Endothelial cell of umbilical vein (primary cell): Measurements from ENCODE around the gene RIPOR3. TPM values are rescaled to one million over a fixed set of nuclear protein-coding genes. Genes with fewer than 3 reads are reported as not detected.

Experiments used
- BruUV-seq: library from RNA; stranded (reverse); fragments of 400-500 nt; replicated peaks from 2 replicates; lab custom pipeline; 2021; lab: Mats Ljungman, UMichigan
- CTCF ChIA-PET: fragments of 300-600, 350-600 bp; sonication (Branson Sonifier 250); formaldehyde crosslinking; loops from one replicate; lab custom pipeline; 2021; ENCODE audit warnings: antibody characterized with exemption, inconsistent platforms; lab: Charles Lee
- POLR2A ChIA-PET: fragments of 300-600, 350-600 bp; sonication (Branson Sonifier 250); formaldehyde crosslinking; loops from one replicate; lab custom pipeline; 2021; ENCODE audit warnings: antibody characterized with exemption, inconsistent platforms; lab: Charles Lee
- DNase-seq: peaks from one replicate; pipeline ENCODE4 v3.0.0-alpha.2; 2011; ENCODE audit warnings: low read depth, low spot score
- FAIRE-seq: peaks from 2 replicates; lab custom pipeline; 2011; peaks lifted over from hg19 to GRCh38; lab: Jason Lieb, UNC
- H2AFZ ChIP-seq: 2 replicates; pipeline ENCODE4 v1.6.0; 2012; ENCODE audit warnings: low read depth, low read length, control low read depth, inconsistent platforms
- H3K27ac ChIP-seq: 2 replicates; pipeline ENCODE4 v1.5.1; 2011; ENCODE audit warnings: low read depth, mild to moderate bottlenecking, control low read depth, low read length, moderate library complexity; ENCODE audit not compliant: insufficient read depth
- H3K27me3 ChIP-seq, 2 experiments: 2 replicates each; pipeline versions ENCODE4 v1.6.0 to v1.6.1; 2011; ENCODE audit warnings: low read length in 2 of 2, mixed read lengths in 1 of 2; ENCODE audit not compliant: control insufficient read depth in 2 of 2, insufficient read depth in 2 of 2
- H3K36me3 ChIP-seq, 2 experiments: 2 replicates in 1 of 2; 3 replicates in 1 of 2; pipeline ENCODE4 v1.5.1; 2011; ENCODE audit warnings: low read length in 2 of 2, mild to moderate bottlenecking in 1 of 2, moderate library complexity in 1 of 2; ENCODE audit not compliant: control insufficient read depth in 2 of 2, insufficient read depth in 2 of 2; ENCODE audit errors: extremely low read depth in 1 of 2
- H3K4me1 ChIP-seq: 3 replicates; pipeline ENCODE4 v1.5.1; 2011; ENCODE audit warnings: mild to moderate bottlenecking, low read length; ENCODE audit not compliant: control insufficient read depth, insufficient read depth; ENCODE audit errors: extremely low read depth
- H3K4me2 ChIP-seq: 2 replicates; pipeline ENCODE4 v1.6.1; 2011; ENCODE audit warnings: low read length, control low read depth, mixed read lengths; ENCODE audit not compliant: insufficient read depth
- H3K4me3 ChIP-seq, 3 experiments: fragments of 200-600 bp in 1 of 3; sonication (generic), shearing (Covaris generic) in 1 of 3; replicated peaks in 1 of 3; 2 replicates each; pipeline ENCODE4 v1.5.1; 2011 to 2016; ENCODE audit warnings: control low read depth in 3 of 3, low read length in 3 of 3, mild to moderate bottlenecking in 2 of 3, inconsistent platforms in 1 of 3, low read depth in 1 of 3, moderate library complexity in 1 of 3; ENCODE audit not compliant: insufficient read depth in 1 of 3
- H3K79me2 ChIP-seq: 2 replicates; pipeline ENCODE4 v1.6.0; 2012; ENCODE audit warnings: low read length, inconsistent platforms; ENCODE audit not compliant: control insufficient read depth, insufficient read depth
- H3K9ac ChIP-seq: replicated peaks from 2 replicates; pipeline ENCODE3; 2011; ENCODE audit warnings: low read length, control low read depth; ENCODE audit not compliant: insufficient read depth; ENCODE audit errors: extremely low read depth
- H3K9me1 ChIP-seq: replicated peaks from 3 replicates; pipeline ENCODE4 v1.6.0; 2011; ENCODE audit warnings: mild to moderate bottlenecking, low read length; ENCODE audit not compliant: control insufficient read depth, insufficient read depth; ENCODE audit errors: extremely low read depth
- H3K9me3 ChIP-seq: replicated peaks from 2 replicates; pipeline ENCODE4 v1.5.1; 2012; ENCODE audit warnings: low read length, inconsistent platforms; ENCODE audit not compliant: control insufficient read depth, insufficient read depth
- H4K20me1 ChIP-seq: replicated peaks from 2 replicates; pipeline ENCODE3; 2011; ENCODE audit warnings: mild to moderate bottlenecking, low read length; ENCODE audit not compliant: control insufficient read depth, insufficient read depth; ENCODE audit errors: extremely low read depth
- EZH2 ChIP-seq: IDR thresholded peaks from 2 replicates; pipeline ENCODE4 v1.6.1; 2012; ENCODE audit warnings: borderline replicate concordance, low read depth, mild to moderate bottlenecking, moderate library complexity, low read length, inconsistent platforms; ENCODE audit not compliant: severe bottlenecking
- FOS ChIP-seq: IDR thresholded peaks from 2 replicates; pipeline ENCODE4 v1.6.1; 2011; ENCODE audit warnings: mild to moderate bottlenecking, low read length, moderate library complexity, borderline replicate concordance; ENCODE audit not compliant: insufficient read depth
- GATA2 ChIP-seq: IDR thresholded peaks from 2 replicates; pipeline ENCODE4 v1.7.0; 2011; ENCODE audit warnings: low read depth, mild to moderate bottlenecking, moderate library complexity, mixed read lengths, low read length; ENCODE audit not compliant: insufficient read length, insufficient read depth
- JUN ChIP-seq: IDR thresholded peaks from 2 replicates; pipeline ENCODE4 v1.6.1; 2011; ENCODE audit warnings: borderline replicate concordance, low read depth; ENCODE audit not compliant: insufficient read length, insufficient read depth
- MYC ChIP-seq: IDR thresholded peaks from one replicate; pipeline ENCODE4 v1.6.1; 2011; ENCODE audit warnings: mild to moderate bottlenecking, low read depth, low read length
- POLR2A ChIP-seq: IDR thresholded peaks from 2 replicates; pipeline ENCODE4 v1.6.1; 2012; ENCODE audit warnings: low read depth, mild to moderate bottlenecking, control low read depth, low read length
- POLR2AphosphoS5 ChIP-seq: IDR thresholded peaks from 2 replicates; pipeline ENCODE4 v1.6.1; 2012; ENCODE audit warnings: low read depth, mild to moderate bottlenecking, control low read depth, low read length, moderate library complexity; ENCODE audit not compliant: insufficient read depth
- dilution Hi-C: fragments of 300-500 bp; cut with MboI; formaldehyde crosslinking; loops from one replicate; pipeline ENCODE4 v1.15.0; 2019; ENCODE audit warnings: low sequenced_read_pairs; ENCODE audit not compliant: extremely low pct_ligation_motif_present
- intact Hi-C: fragments of 100-400 bp; cut with micrococcal nuclease; formaldehyde crosslinking; loops from one replicate; pipeline ENCODE4 v1.10.0; 2022
- polyA plus RNA-seq, 4 experiments: library from polyadenylated mRNA; depleted of rRNA in 3 of 4; stranded (reverse) in 3 of 4; unstranded in 1 of 4; fragments of >200 nt; gene quantifications; 2 replicates each; pipeline versions ENCODE4 v1.2.1 to v1.2.3, GENCODE V29; 2011 to 2012; ENCODE audit warnings: missing spikeins in 1 of 4
- total RNA-seq: library from RNA; stranded (reverse); gene quantifications from 2 replicates; pipeline ENCODE4 v1.2.3, GENCODE V29; 2021
- TF ChIP-seq, protein P1 (sequence below), 2 donors: IDR thresholded peaks; 1 replicate in 1 of 2; 2 replicates in 1 of 2; pipeline ENCODE4 v1.5.1; 2011; ENCODE audit warnings: low read length in 2 of 2, mild to moderate bottlenecking in 2 of 2, moderate library complexity in 2 of 2, control low read depth in 1 of 2, inconsistent platforms in 1 of 2, low read depth in 1 of 2; ENCODE audit not compliant: insufficient read depth in 1 of 2; ENCODE audit errors: extremely low read depth in 1 of 2
- TF ChIP-seq, protein P2 (sequence below): IDR thresholded peaks from 2 replicates; pipeline ENCODE4 v1.6.1; 2011; ENCODE audit not compliant: insufficient read depth, insufficient read length

The RIPOR3 gene
- total and polyA plus RNA-seq, 2 donors (not counting 3 experiments of a cell fraction or from before 2014, with no cell fraction given) = not detected

DNA sequence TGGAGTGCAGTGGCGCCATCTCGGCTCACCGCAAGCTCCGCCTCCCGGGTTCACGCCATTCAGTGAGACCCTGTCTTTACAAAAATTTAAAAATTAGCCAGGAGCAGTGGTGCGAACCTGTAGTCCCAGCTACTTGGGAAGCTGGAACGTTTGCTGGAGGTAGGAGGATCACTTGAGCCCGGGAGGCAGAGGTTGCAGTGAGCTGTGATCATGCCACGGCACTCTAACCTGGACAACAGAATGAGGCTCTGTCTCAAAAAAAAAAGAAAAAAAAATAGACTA is 34.3 kb upstream of the RIPOR3 start:
- dilution Hi-C loops (no loop called here), intact Hi-C loops (no loop called here)
- H3K9me3 ChIP-seq = no peaks in the 10 kb centered on the region
- H4K20me1 ChIP-seq = no peaks in the 10 kb centered on the region
- H3K4me2 ChIP-seq = no peak overlapping the region
- FAIRE-seq (no peak), DNase-seq (no peak)
- no peak overlapping the region for H2AFZ ChIP-seq
- ChIA-PET POLR2A (no interaction called here), CTCF (interaction anchor here (1.1 kb wide), 1 partner anchor 12 kb away, joined by 3 read pairs; no protein-coding TSS in a partner anchor)
- H3K9me1 ChIP-seq = no peaks in the 10 kb centered on the region
- no peaks in the 10 kb centered on the region for H3K4me1 ChIP-seq
- no TSS peak for BruUV-seq
- no peak overlapping the region for H3K9ac ChIP-seq
- H3K4me3 ChIP-seq = no peak overlapping the region
- no peak overlapping the region for H3K27ac ChIP-seq
- TF ChIP-seq POLR2AphosphoS5 = no peak
- no peak for TF ChIP-seq EZH2
- TF ChIP-seq MYC = no peak
- TF ChIP-seq, protein P1, sequence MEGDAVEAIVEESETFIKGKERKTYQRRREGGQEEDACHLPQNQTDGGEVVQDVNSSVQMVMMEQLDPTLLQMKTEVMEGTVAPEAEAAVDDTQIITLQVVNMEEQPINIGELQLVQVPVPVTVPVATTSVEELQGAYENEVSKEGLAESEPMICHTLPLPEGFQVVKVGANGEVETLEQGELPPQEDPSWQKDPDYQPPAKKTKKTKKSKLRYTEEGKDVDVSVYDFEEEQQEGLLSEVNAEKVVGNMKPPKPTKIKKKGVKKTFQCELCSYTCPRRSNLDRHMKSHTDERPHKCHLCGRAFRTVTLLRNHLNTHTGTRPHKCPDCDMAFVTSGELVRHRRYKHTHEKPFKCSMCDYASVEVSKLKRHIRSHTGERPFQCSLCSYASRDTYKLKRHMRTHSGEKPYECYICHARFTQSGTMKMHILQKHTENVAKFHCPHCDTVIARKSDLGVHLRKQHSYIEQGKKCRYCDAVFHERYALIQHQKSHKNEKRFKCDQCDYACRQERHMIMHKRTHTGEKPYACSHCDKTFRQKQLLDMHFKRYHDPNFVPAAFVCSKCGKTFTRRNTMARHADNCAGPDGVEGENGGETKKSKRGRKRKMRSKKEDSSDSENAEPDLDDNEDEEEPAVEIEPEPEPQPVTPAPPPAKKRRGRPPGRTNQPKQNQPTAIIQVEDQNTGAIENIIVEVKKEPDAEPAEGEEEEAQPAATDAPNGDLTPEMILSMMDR (IDR thresholded peaks at IDR 0.05; ENCODE audit: extremely low read depth in 1 of 2, insufficient read depth in 1 of 2, low read depth in 1 of 2, low read length in 2 of 2) = no peak
- TF ChIP-seq FOS = no peak
- TF ChIP-seq, protein P2, sequence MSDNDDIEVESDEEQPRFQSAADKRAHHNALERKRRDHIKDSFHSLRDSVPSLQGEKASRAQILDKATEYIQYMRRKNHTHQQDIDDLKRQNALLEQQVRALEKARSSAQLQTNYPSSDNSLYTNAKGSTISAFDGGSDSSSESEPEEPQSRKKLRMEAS = no peak
- TF ChIP-seq JUN = no peak
- no peak for TF ChIP-seq GATA2
- no peak for TF ChIP-seq POLR2A
- no peaks in the 10 kb centered on the region for H3K79me2 ChIP-seq
- no peaks in the 10 kb centered on the region for H3K36me3 ChIP-seq
- peaks cover 12% of the 10 kb centered on the region in 2 experiments for H3K27me3 ChIP-seq
